OCI-LY7 (cell line): ENCODE results near the gene KRTAP5-2. TPM values are rescaled to one million over a fixed set of nuclear protein-coding genes. Genes with fewer than 3 reads are reported as not detected.

ENCODE experiments used
- BruUV-seq: library from RNA; stranded (reverse); fragments of 400-500 nt; replicated peaks from 2 replicates; lab custom pipeline; 2021; lab: Mats Ljungman, UMichigan
- CTCF ChIA-PET: fragments of 300-600 bp; sonication (Branson Sonifier 250); formaldehyde crosslinking; loops from one replicate; lab custom pipeline; 2022; ENCODE audit warnings: antibody characterized with exemption; ENCODE audit not compliant: unreplicated experiment; lab: Charles Lee
- POLR2A ChIA-PET: fragments of 300-600 bp; sonication (Branson Sonifier 250); formaldehyde crosslinking; loops from one replicate; lab custom pipeline; 2022; ENCODE audit warnings: antibody characterized with exemption; lab: Charles Lee
- DNase-seq: peaks from one replicate; pipeline ENCODE4 v3.0.0-alpha.2; 2015; ENCODE audit warnings: low spot score
- H2AFZ ChIP-seq: fragments of 200-600 bp; sonication (generic), shearing (Covaris generic); 2 replicates; pipeline ENCODE4 v1.6.1; 2014; ENCODE audit warnings: mild to moderate bottlenecking, antibody characterized with exemption, low read length, moderate library complexity
- H3K27ac ChIP-seq: fragments of 200-600 bp; sonication (generic); 2 replicates; pipeline ENCODE4 v1.5.1; 2014; ENCODE audit warnings: mixed run types, low read depth, mild to moderate bottlenecking, moderate library complexity, low read length, inconsistent platforms; ENCODE audit not compliant: poor library complexity, severe bottlenecking
- H3K36me3 ChIP-seq: fragments of 200-600 bp; sonication (generic); 2 replicates; pipeline ENCODE4 v1.6.1; 2014; ENCODE audit warnings: mild to moderate bottlenecking, antibody characterized with exemption, low read length, moderate library complexity, mixed read lengths; ENCODE audit not compliant: insufficient read depth
- H3K4me1 ChIP-seq: fragments of 200-600 bp; sonication (generic); 2 replicates; pipeline ENCODE4 v1.5.1; 2014; ENCODE audit warnings: mild to moderate bottlenecking, low read length; ENCODE audit not compliant: insufficient read depth, poor library complexity, severe bottlenecking
- H3K4me2 ChIP-seq: fragments of 200-600 bp; sonication (generic); 2 replicates; pipeline ENCODE4 v1.6.1; 2014; ENCODE audit warnings: mild to moderate bottlenecking, low read length
- H3K4me3 ChIP-seq: fragments of 200-600 bp; sonication (generic); 2 replicates; pipeline ENCODE4 v1.5.1; 2014; ENCODE audit warnings: mild to moderate bottlenecking, low read depth, low read length; ENCODE audit not compliant: poor library complexity, severe bottlenecking
- H3K79me2 ChIP-seq: fragments of 200-600 bp; sonication (generic); 2 replicates; pipeline ENCODE4 v1.6.1; 2016; ENCODE audit warnings: low read depth, mild to moderate bottlenecking, low read length, moderate library complexity, mixed read lengths; ENCODE audit not compliant: insufficient read depth
- H3K9me2 ChIP-seq: fragments of 200-600 bp; sonication (generic); 2 replicates; pipeline ENCODE4 v1.6.1; 2016; ENCODE audit warnings: mild to moderate bottlenecking, low read length, mixed read lengths; ENCODE audit not compliant: insufficient read depth
- H3K9me3 ChIP-seq: fragments of 200-600 bp; sonication (generic); 2 replicates; pipeline ENCODE4 v1.6.1; 2014; ENCODE audit warnings: mild to moderate bottlenecking, mixed run types, low read length, mixed read lengths
- H4K20me1 ChIP-seq: fragments of 200-600 bp; sonication (generic); 2 replicates; pipeline ENCODE4 v1.6.1; 2014; ENCODE audit warnings: mild to moderate bottlenecking, antibody characterized with exemption, low read length, moderate library complexity, mixed read lengths; ENCODE audit not compliant: insufficient read depth
- EZH2phosphoT487 ChIP-seq: fragments of 200-600 bp; sonication (generic); IDR thresholded peaks from 2 replicates; pipeline ENCODE4 v1.6.1; 2018; ENCODE audit warnings: low read depth, borderline replicate concordance, mild to moderate bottlenecking, mixed run types, antibody characterized with exemption, low read length, moderate library complexity, mixed read lengths
- intact Hi-C: fragments of 100-400 bp; cut with micrococcal nuclease; formaldehyde crosslinking; loops from one replicate; pipeline ENCODE4 v1.10.0; 2022; ENCODE audit not compliant: unreplicated experiment
- total RNA-seq, 2 experiments: library from RNA; depleted of rRNA in 1 of 2; stranded (reverse); fragments of >200 nt in 1 of 2; shearing (Covaris generic) in 1 of 2; gene quantifications; 2 replicates each; pipeline ENCODE4 v1.2.3, GENCODE V29; 2014 to 2022
- TF ChIP-seq, protein P1 (sequence below): fragments of 200-600 bp; sonication (generic); conservative IDR thresholded peaks from 2 replicates; pipeline ENCODE4 v1.5.1; 2014; ENCODE audit warnings: mild to moderate bottlenecking, antibody characterized with exemption, low read length, moderate library complexity, mixed read lengths

Gene KRTAP5-2
- total RNA-seq, 2 experiments from 2014 or later = not detected

GRCh38 chr11:1573077-1573902 lies 24.8 kb downstream of the KRTAP5-2 start:
- Histone ChIP-seq H3K36me3 (no peaks in the 10 kb centered on the region), H3K4me1 (peaks cover 13% of the 10 kb centered on the region), H3K9me2 (no peaks in the 10 kb centered on the region), H3K9me3 (no peaks in the 10 kb centered on the region), H2AFZ (no peak overlapping the region), H3K79me2 (no peaks in the 10 kb centered on the region), H4K20me1 (no peaks in the 10 kb centered on the region), H3K27ac (no peak overlapping the region), H3K4me2 (peak overlapping the region; percentile 72), H3K4me3 (peak overlapping the region; percentile 64)
- intact Hi-C loops = loop anchor here (10.0 kb wide), 1 partner anchor 368 kb away; no protein-coding TSS in a partner anchor
- CTCF ChIA-PET = interaction anchor here (0.7 to 1.7 kb wide), 2 partner anchors 9 to 52 kb away, joined by 3 to 5 read pairs; no protein-coding TSS in a partner anchor
- TF ChIP-seq, protein P1, sequence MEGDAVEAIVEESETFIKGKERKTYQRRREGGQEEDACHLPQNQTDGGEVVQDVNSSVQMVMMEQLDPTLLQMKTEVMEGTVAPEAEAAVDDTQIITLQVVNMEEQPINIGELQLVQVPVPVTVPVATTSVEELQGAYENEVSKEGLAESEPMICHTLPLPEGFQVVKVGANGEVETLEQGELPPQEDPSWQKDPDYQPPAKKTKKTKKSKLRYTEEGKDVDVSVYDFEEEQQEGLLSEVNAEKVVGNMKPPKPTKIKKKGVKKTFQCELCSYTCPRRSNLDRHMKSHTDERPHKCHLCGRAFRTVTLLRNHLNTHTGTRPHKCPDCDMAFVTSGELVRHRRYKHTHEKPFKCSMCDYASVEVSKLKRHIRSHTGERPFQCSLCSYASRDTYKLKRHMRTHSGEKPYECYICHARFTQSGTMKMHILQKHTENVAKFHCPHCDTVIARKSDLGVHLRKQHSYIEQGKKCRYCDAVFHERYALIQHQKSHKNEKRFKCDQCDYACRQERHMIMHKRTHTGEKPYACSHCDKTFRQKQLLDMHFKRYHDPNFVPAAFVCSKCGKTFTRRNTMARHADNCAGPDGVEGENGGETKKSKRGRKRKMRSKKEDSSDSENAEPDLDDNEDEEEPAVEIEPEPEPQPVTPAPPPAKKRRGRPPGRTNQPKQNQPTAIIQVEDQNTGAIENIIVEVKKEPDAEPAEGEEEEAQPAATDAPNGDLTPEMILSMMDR = no peak
- TF ChIP-seq EZH2phosphoT487 = peak; percentile 74; the same call in 1 of the 2 replicates
- POLR2A ChIA-PET = no interaction called here
- no TSS peak for BruUV-seq
- no peak for DNase-seq

- peak; percentile 58 for DNase-seq
- intact Hi-C loops = loop anchor here (10.0 kb wide), 1 partner anchor 368 kb away; no protein-coding TSS in a partner anchor
- peak within 1 kb of the TSS; percentile 72 for H3K4me2 ChIP-seq
- no peak within 1 kb of the TSS for H3K27ac ChIP-seq
- no peaks in the 10 kb centered on the region for H3K9me2 ChIP-seq
- peaks cover 13% of the 10 kb centered on the region for H3K4me1 ChIP-seq
- no TSS peak for BruUV-seq
- ChIA-PET POLR2A (interaction anchor here (0.6 kb wide), 1 partner anchor 54 kb away, joined by 3 read pairs; no protein-coding TSS in a partner anchor), CTCF (interaction anchor here (0.6 kb wide), 1 partner anchor 26 kb away, joined by 3 read pairs; no protein-coding TSS in a partner anchor)
- no peaks in the 10 kb centered on the region for H3K36me3 ChIP-seq
- H3K9me3 ChIP-seq = no peaks in the 10 kb centered on the region
- H3K79me2 ChIP-seq = no peaks in the 10 kb centered on the region
- TF ChIP-seq, protein P1 = no peak
- no peak for TF ChIP-seq EZH2phosphoT487
- no peaks in the 10 kb centered on the region for H4K20me1 ChIP-seq
- peak within 1 kb of the TSS; percentile 64 for H3K4me3 ChIP-seq
- H2AFZ ChIP-seq = 0 out of 2 replicates have a peak within 1 kb of the TSS, but pooled peaks have one; percentile 6
Observed at GRCh38 chr11:1572197-1573076, 25.7 kb downstream of the KRTAP5-2 start, which contains the start of gene DUSP8. Gene DUSP8, minus strand, starts transcription at chr11:1572271. Its CDS starts 6,445 bp downstream, at chr11:1565826.
